HepG2 (cell line): ENCODE measurements around the gene AASDHPPT. TPM values are rescaled to one million over a fixed set of nuclear protein-coding genes. Genes with fewer than 3 reads are reported as not detected.

Experiments used
- ARID2 ChIP-seq: sonication (generic); formaldehyde crosslinking; IDR thresholded peaks from 2 replicates; pipeline ENCODE4 v1.8.1; 2022; ENCODE audit warnings: mild to moderate bottlenecking, missing genetic modification reagents, borderline replicate concordance
- CEBPG ChIP-seq: IDR thresholded peaks from 2 replicates; pipeline ENCODE4 v1.6.1; 2016
- CREM ChIP-seq, 2 experiments: sonication (generic) in 1 of 2; formaldehyde crosslinking in 1 of 2; IDR thresholded peaks; 2 replicates each; pipeline versions ENCODE4 v1.4.0 to v1.6.1; 2016 to 2020; ENCODE audit warnings: antibody characterized with exemption in 1 of 2, mild to moderate bottlenecking in 1 of 2, missing genetic modification reagents in 1 of 2
- EED ChIP-seq: sonication (generic); formaldehyde crosslinking; IDR thresholded peaks from 2 replicates; pipeline ENCODE4 v1.5.0; 2020; ENCODE audit warnings: mild to moderate bottlenecking, missing genetic modification reagents
- KAT8 ChIP-seq: IDR thresholded peaks from 2 replicates; pipeline ENCODE4 v1.6.1; 2016; ENCODE audit warnings: missing genetic modification reagents, missing compliant biosample characterization
- MIER2 ChIP-seq: IDR thresholded peaks from 2 replicates; pipeline ENCODE4 v1.6.1; 2016; ENCODE audit warnings: missing biosample characterization, missing genetic modification reagents
- NR2F6 ChIP-seq, 2 experiments: IDR thresholded peaks; 2 replicates each; pipeline ENCODE4 v1.6.1; 2016; ENCODE audit warnings: antibody characterized with exemption in 1 of 2, mild to moderate bottlenecking in 1 of 2
- NRL ChIP-seq: sonication (generic); formaldehyde crosslinking; IDR thresholded peaks from 2 replicates; pipeline ENCODE4 v1.5.0; 2020; ENCODE audit warnings: missing genetic modification reagents, mild to moderate bottlenecking, moderate library complexity, borderline replicate concordance
- RXRB ChIP-seq: IDR thresholded peaks from 2 replicates; pipeline ENCODE4 v1.6.1; 2016; ENCODE audit warnings: borderline replicate concordance, missing genetic modification reagents, missing compliant biosample characterization
- TAF1 ChIP-seq: sonication (generic); formaldehyde crosslinking; IDR thresholded peaks from 2 replicates; pipeline ENCODE4 v1.4.0; 2020; ENCODE audit warnings: missing genetic modification reagents
- YY1 ChIP-seq: IDR thresholded peaks from 2 replicates; pipeline ENCODE4 v1.6.1; 2011; ENCODE audit warnings: low read length, low read depth, moderate library complexity, mild to moderate bottlenecking; ENCODE audit not compliant: insufficient read depth, insufficient replicate concordance
- ZNF235 ChIP-seq: sonication (generic); formaldehyde crosslinking; IDR thresholded peaks from 2 replicates; pipeline ENCODE4 v1.8.1; 2023; ENCODE audit warnings: mild to moderate bottlenecking, missing genetic modification reagents, borderline replicate concordance
- ZNF329 ChIP-seq: sonication (generic); formaldehyde crosslinking; IDR thresholded peaks from 2 replicates; pipeline ENCODE4 v1.9.0; 2021; ENCODE audit warnings: low read depth, mild to moderate bottlenecking, missing genetic modification reagents
- ZNF460 ChIP-seq: sonication (generic); formaldehyde crosslinking; IDR thresholded peaks from 2 replicates; pipeline ENCODE4 v1.5.1; 2020; ENCODE audit warnings: missing genetic modification reagents, mild to moderate bottlenecking, borderline replicate concordance
- ZNF605 ChIP-seq: sonication (generic); formaldehyde crosslinking; IDR thresholded peaks from 2 replicates; pipeline ENCODE4 v1.8.0; 2022; ENCODE audit warnings: mild to moderate bottlenecking, missing genetic modification reagents
- ZNF616 ChIP-seq: sonication (generic); formaldehyde crosslinking; IDR thresholded peaks from 2 replicates; pipeline ENCODE4 v1.5.0; 2020; ENCODE audit warnings: low read depth, mild to moderate bottlenecking, missing genetic modification reagents
- ZNF777 ChIP-seq: sonication (generic); formaldehyde crosslinking; IDR thresholded peaks from 2 replicates; pipeline ENCODE4 v1.4.0; 2020; ENCODE audit warnings: missing genetic modification reagents
- ZNF83 ChIP-seq: sonication (generic); formaldehyde crosslinking; IDR thresholded peaks from 2 replicates; pipeline ENCODE4 v1.4.0; 2020; ENCODE audit warnings: missing genetic modification reagents, mild to moderate bottlenecking, borderline replicate concordance
- polyA plus RNA-seq, 8 experiments: library from polyadenylated mRNA; depleted of rRNA in 3 of 8; stranded (reverse) in 7 of 8; unstranded in 1 of 8; fragments of >200 nt; fragmentation: Illumina TruSeq in 4 of 8; extraction: Trizol in 4 of 8; gene quantifications; 2 replicates each; pipeline versions ENCODE4 v1.2.1 to v1.2.3, GENCODE V29; 2011 to 2016; ENCODE audit warnings: low read depth in 4 of 8, missing spikeins in 1 of 8, mixed read lengths in 1 of 8; ENCODE audit not compliant: insufficient read depth in 1 of 8
- total RNA-seq, 5 experiments: library from RNA; depleted of rRNA; stranded (reverse); fragments of >200 nt; fragmentation: Illumina TruSeq; extraction: Trizol; gene quantifications; 2 replicates each; pipeline ENCODE4 v1.2.3, GENCODE V29; 2016; ENCODE audit warnings: low read depth in 1 of 5
- TF ChIP-seq, protein P1 (sequence below): sonication (generic); formaldehyde crosslinking; conservative IDR thresholded peaks from 2 replicates; pipeline ENCODE4 v1.5.0; 2020; ENCODE audit warnings: missing genetic modification reagents
- TF ChIP-seq, protein P2 (sequence below): IDR thresholded peaks from 2 replicates; pipeline ENCODE4 v1.6.1; 2012; ENCODE audit warnings: inconsistent platforms
- TF ChIP-seq, protein P3 (sequence below): sonication (generic); formaldehyde crosslinking; IDR thresholded peaks from 2 replicates; pipeline ENCODE4 v1.4.0; 2020; ENCODE audit warnings: missing genetic modification reagents
- TF ChIP-seq, protein P4 (sequence below): sonication (generic); formaldehyde crosslinking; IDR thresholded peaks from 2 replicates; pipeline ENCODE4 v1.5.0; 2020; ENCODE audit warnings: mild to moderate bottlenecking, missing genetic modification reagents, borderline replicate concordance

Gene AASDHPPT
- total and polyA plus RNA-seq, 2 of the 13 experiments (the other 11 are each of a cell fraction or from before 2014, with no cell fraction given): 20.2 to 43.7 TPM

DNA sequence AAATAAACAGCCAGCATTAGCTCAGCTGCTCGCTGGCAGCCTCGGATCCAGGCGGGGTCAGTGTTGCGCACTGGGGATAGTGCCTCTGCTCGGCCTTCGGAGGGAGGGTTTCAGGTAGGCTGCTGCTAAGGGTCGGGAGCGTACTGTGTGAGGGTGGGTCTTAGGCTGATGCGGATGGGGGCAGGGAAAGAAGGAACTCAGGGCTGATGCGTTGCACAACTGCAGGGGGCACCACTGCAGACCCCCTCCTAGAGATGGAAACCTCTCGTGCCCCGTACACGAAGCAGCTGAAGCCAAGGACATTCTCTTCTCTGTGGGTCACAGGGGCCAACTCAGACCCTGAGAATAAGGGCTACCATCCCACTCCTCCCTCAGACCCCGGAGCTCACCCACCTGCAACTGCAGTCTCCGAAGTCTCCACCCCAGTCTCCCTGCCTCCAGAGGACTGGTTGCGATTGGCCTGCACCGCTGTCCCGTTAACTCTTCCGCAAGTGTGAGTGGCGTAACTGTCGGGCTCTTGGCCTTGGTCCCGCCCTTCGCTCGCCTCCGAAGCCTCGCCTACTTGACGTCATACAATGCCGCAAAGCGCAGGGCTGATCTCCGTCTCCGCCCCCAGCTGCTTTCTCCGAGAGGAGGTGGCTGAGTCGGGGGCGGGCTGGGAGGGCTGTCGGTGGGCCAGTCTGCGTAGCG lies 398 bp upstream of the AASDHPPT start, which contains the start of gene KBTBD3 (continued):
- TF ChIP-seq CREM (IDR thresholded peaks at IDR 0.05): peak; percentile 71
- TF ChIP-seq CREM (CRISPR knock-in tag; IDR thresholded peaks at IDR 0.05): no peak
- TF ChIP-seq, protein P1, sequence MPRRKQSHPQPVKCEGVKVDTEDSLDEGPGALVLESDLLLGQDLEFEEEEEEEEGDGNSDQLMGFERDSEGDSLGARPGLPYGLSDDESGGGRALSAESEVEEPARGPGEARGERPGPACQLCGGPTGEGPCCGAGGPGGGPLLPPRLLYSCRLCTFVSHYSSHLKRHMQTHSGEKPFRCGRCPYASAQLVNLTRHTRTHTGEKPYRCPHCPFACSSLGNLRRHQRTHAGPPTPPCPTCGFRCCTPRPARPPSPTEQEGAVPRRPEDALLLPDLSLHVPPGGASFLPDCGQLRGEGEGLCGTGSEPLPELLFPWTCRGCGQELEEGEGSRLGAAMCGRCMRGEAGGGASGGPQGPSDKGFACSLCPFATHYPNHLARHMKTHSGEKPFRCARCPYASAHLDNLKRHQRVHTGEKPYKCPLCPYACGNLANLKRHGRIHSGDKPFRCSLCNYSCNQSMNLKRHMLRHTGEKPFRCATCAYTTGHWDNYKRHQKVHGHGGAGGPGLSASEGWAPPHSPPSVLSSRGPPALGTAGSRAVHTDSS: no peak
- peak; percentile 50; the same call in 1 of the 2 replicates for TF ChIP-seq ZNF777 (CRISPR knock-in tag)
- TF ChIP-seq, protein P2, sequence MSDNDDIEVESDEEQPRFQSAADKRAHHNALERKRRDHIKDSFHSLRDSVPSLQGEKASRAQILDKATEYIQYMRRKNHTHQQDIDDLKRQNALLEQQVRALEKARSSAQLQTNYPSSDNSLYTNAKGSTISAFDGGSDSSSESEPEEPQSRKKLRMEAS: no peak; the same call in 1 of the 2 replicates
- no peak for TF ChIP-seq ZNF616 (CRISPR knock-in tag)
- TF ChIP-seq EED (CRISPR knock-in tag): no peak; the same call in 1 of the 2 replicates
- TF ChIP-seq, protein P3, sequence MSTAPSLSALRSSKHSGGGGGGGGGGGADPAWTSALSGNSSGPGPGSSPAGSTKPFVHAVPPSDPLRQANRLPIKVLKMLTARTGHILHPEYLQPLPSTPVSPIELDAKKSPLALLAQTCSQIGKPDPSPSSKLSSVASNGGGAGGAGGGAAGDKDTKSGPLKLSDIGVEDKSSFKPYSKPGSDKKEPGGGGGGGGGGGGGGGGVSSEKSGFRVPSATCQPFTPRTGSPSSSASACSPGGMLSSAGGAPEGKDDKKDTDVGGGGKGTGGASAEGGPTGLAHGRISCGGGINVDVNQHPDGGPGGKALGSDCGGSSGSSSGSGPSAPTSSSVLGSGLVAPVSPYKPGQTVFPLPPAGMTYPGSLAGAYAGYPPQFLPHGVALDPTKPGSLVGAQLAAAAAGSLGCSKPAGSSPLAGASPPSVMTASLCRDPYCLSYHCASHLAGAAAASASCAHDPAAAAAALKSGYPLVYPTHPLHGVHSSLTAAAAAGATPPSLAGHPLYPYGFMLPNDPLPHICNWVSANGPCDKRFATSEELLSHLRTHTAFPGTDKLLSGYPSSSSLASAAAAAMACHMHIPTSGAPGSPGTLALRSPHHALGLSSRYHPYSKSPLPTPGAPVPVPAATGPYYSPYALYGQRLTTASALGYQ (CRISPR knock-in tag): 0 out of 2 replicates have a peak, but pooled peaks have one; percentile 34
- TF ChIP-seq ZNF235 (CRISPR knock-in tag): 0 out of 2 replicates have a peak, but pooled peaks have one; percentile 22
- TF ChIP-seq KAT8 (CRISPR knock-in tag): peak; percentile 50
- TF ChIP-seq ZNF329 (CRISPR knock-in tag): 0 out of 2 replicates have a peak, but pooled peaks have one; percentile 75
- TF ChIP-seq MIER2 (CRISPR knock-in tag): no peak
- TF ChIP-seq RXRB (CRISPR knock-in tag): no peak; the same call in 1 of the 2 replicates
- peak; percentile 89; the same call in 1 of the 2 replicates for TF ChIP-seq ARID2 (CRISPR knock-in tag)
- TF ChIP-seq CEBPG: peak; percentile 46; the same call in 1 of the 2 replicates
- peak; percentile 92 for TF ChIP-seq ZNF605 (CRISPR knock-in tag)
- TF ChIP-seq, protein P4, sequence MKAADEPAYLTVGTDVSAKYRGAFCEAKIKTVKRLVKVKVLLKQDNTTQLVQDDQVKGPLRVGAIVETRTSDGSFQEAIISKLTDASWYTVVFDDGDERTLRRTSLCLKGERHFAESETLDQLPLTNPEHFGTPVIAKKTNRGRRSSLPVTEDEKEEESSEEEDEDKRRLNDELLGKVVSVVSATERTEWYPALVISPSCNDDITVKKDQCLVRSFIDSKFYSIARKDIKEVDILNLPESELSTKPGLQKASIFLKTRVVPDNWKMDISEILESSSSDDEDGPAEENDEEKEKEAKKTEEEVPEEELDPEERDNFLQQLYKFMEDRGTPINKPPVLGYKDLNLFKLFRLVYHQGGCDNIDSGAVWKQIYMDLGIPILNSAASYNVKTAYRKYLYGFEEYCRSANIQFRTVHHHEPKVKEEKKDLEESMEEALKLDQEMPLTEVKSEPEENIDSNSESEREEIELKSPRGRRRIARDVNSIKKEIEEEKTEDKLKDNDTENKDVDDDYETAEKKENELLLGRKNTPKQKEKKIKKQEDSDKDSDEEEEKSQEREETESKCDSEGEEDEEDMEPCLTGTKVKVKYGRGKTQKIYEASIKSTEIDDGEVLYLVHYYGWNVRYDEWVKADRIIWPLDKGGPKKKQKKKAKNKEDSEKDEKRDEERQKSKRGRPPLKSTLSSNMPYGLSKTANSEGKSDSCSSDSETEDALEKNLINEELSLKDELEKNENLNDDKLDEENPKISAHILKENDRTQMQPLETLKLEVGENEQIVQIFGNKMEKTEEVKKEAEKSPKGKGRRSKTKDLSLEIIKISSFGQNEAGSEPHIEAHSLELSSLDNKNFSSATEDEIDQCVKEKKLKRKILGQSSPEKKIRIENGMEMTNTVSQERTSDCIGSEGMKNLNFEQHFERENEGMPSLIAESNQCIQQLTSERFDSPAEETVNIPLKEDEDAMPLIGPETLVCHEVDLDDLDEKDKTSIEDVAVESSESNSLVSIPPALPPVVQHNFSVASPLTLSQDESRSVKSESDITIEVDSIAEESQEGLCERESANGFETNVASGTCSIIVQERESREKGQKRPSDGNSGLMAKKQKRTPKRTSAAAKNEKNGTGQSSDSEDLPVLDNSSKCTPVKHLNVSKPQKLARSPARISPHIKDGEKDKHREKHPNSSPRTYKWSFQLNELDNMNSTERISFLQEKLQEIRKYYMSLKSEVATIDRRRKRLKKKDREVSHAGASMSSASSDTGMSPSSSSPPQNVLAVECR (CRISPR knock-in tag): peak; percentile 73; the same call in 1 of the 2 replicates
- 0 out of 2 replicates have a peak, but pooled peaks have one; percentile 71 for TF ChIP-seq ZNF83 (CRISPR knock-in tag)
- TF ChIP-seq ZNF460 (CRISPR knock-in tag): no peak
- no peak for TF ChIP-seq YY1
- TF ChIP-seq NRL: peak; percentile 81; the same call in 1 of the 2 replicates
- TF ChIP-seq NR2F6 (IDR thresholded peaks at IDR 0.05): no peak
- TF ChIP-seq NR2F6 (CRISPR knock-in tag; IDR thresholded peaks at IDR 0.05): 0 out of 2 replicates have a peak, but pooled peaks have one; percentile 42
- TF ChIP-seq TAF1 (CRISPR knock-in tag): peak; percentile 53
